GM12892 (cell line): ENCODE data around the gene KDM6A.
"Not testable (repeated sequence)": the region's sequence is repeated elsewhere in the genome, so short reads cannot be mapped to it uniquely, and the experiment has no call there.

ENCODE experiments used
- DNase-seq: peaks from one replicate; pipeline ENCODE4 v3.0.0; 2011; ENCODE audit not compliant: insufficient read length
- FAIRE-seq: peaks from 2 replicates; lab custom pipeline; 2011; peaks lifted over from hg19 to GRCh38; lab: Jason Lieb, UNC
- POLR2A ChIP-seq: IDR thresholded peaks from 2 replicates; pipeline ENCODE4 v1.6.1; 2011; ENCODE audit warnings: low read depth, low read length, control low read depth
- POLR2AphosphoS5 ChIP-seq: IDR thresholded peaks from 2 replicates; pipeline ENCODE4 v1.6.1; 2011; ENCODE audit warnings: low read depth, low read length, control low read depth
- TAF1 ChIP-seq: IDR thresholded peaks from 2 replicates; pipeline ENCODE4 v1.6.1; 2011; ENCODE audit warnings: low read depth, mild to moderate bottlenecking, control low read depth, low read length, borderline replicate concordance

KDM6A gene

DNA sequence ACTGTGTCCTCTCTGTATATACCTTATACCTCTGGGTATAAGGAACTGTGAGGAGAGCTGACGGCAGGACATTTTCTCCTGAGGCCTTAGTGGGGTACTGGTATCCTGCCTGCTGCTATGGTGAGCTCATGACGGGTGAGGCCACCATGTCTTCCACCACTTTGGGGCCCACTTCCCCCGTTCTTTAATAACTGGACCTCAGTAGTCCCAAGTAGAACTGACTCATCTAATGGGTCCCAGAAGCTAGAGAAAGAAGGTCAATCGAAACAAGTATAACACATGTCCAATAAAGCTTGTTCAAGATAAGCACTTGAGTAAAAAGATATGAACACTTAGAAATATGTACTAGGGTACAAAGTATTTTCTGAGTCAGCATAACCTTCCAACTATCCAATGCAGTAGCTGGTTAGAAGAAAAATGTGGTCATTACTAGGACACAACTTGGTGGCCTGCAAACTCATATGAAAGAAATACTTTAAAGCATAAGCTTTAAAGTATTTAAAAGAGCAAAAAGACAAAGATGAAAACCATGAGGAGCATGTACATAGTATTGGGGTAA lies 256.0 kb downstream of the KDM6A start:
- no peak for FAIRE-seq
- DNase-seq: no peak
- no peak for TF ChIP-seq POLR2AphosphoS5
- TF ChIP-seq TAF1: no peak
- no peak for TF ChIP-seq POLR2A

DNA sequence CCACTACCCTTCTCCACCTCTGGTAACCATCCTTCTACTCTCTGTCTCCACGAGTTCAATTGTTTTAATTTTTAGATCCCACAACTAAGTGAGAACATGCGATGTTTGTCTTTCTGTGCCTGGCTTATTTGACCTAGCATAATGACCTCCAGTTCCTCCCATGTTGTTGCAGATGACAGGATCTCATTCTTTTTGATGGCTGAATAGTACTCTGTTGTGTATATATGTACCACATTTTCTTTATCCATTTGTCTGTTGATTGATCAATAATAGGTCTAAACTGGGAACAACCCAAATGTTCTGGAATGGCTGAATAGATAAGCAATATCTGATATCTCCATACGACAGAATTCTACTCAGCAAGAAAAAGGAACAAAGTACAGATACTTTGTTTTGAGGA lies 260.5 kb downstream of the KDM6A start:
- no peak for FAIRE-seq
- TF ChIP-seq TAF1 (no peak), POLR2A (no peak), POLR2AphosphoS5 (no peak)
- DNase-seq: no peak

- DNase-seq (no peak), FAIRE-seq (no peak)
- TF ChIP-seq TAF1: no peak
- no peak for TF ChIP-seq POLR2AphosphoS5
- TF ChIP-seq POLR2A: no peak
Observed at GRCh38 chrX:45134315-45134731, 261.3 kb downstream of the KDM6A start.

DNA sequence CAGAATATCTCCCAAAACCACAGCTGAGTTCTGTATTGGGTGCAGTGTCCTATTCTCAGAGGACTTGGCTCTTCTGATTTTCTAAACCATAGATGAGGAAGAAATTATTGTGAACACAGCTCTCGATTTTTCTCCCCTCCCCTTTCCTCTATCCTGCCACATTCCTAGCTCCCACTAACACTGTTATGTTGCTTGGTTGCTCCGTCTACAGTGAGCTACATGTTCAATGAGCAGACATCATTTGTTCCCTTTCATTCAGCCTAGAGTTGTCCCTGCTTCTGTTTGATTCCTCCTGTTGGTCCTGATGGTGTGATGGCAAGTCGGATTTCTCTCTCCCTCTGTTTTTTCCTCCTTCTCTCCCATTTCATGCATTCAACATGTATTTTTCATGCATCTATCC lies 261.8 kb downstream of the KDM6A start:
- TF ChIP-seq TAF1: no peak
- TF ChIP-seq POLR2AphosphoS5: no peak
- no peak for TF ChIP-seq POLR2A
- DNase-seq (no peak), FAIRE-seq (no peak)

GRCh38 chrX:45135391-45136075 lies 262.5 kb downstream of the KDM6A start:
- FAIRE-seq, DNase-seq: not testable (repeated sequence)

- FAIRE-seq (no peak), DNase-seq (no peak)
- TF ChIP-seq TAF1 (no peak), POLR2A (no peak), POLR2AphosphoS5 (no peak)
Observed at GRCh38 chrX:45137531-45137930, 264.5 kb downstream of the KDM6A start.

GRCh38 chrX:45138525-45138924 lies 265.5 kb downstream of the KDM6A start:
- no peak for TF ChIP-seq POLR2AphosphoS5
- TF ChIP-seq TAF1: no peak
- no peak for TF ChIP-seq POLR2A
- FAIRE-seq: no peak
- no peak for DNase-seq

DNA sequence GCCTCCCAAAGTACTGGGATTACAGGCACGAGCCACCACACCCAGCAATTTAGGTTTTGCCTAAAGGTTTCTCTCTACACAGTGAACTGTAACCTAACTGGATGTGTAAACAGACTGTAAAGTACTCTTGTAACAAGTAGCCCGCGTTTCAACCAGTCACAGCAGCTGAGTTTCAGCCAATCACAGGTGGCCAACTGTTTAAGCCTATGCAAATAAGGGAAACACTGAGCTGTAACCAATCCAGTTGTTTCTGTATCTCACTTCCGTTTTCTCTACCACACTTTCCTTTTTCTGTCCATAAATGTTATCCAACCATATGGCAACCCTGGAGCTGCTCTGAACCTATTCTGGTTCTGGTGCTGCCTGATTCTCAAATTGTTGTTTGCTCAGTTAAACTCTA lies 267.8 kb downstream of the KDM6A start:
- DNase-seq: no peak
- FAIRE-seq: no peak
- TF ChIP-seq TAF1 (no peak), POLR2AphosphoS5 (no peak), POLR2A (no peak)

GRCh38 chrX:45142185-45142584 lies 269.2 kb downstream of the KDM6A start:
- no peak for FAIRE-seq
- no peak for TF ChIP-seq POLR2A
- no peak for TF ChIP-seq POLR2AphosphoS5
- TF ChIP-seq TAF1: no peak
- no peak for DNase-seq

- DNase-seq (no peak), FAIRE-seq (no peak)
- TF ChIP-seq POLR2AphosphoS5: no peak
- no peak for TF ChIP-seq POLR2A
- TF ChIP-seq TAF1: no peak
Observed at GRCh38 chrX:45143455-45143854, 270.5 kb downstream of the KDM6A start.

GRCh38 chrX:45145492-45146215 lies 272.7 kb downstream of the KDM6A start:
- FAIRE-seq: no peak
- TF ChIP-seq TAF1 (no peak), POLR2A (no peak), POLR2AphosphoS5 (no peak)

GRCh38 chrX:45150821-45151220 lies 277.8 kb downstream of the KDM6A start:
- FAIRE-seq: no peak
- DNase-seq: no peak
- no peak for TF ChIP-seq POLR2AphosphoS5
- no peak for TF ChIP-seq POLR2A
- no peak for TF ChIP-seq TAF1

More at GRCh38 chrX:45145492-45146215, 272.7 kb downstream of the KDM6A start:
- no peak for DNase-seq
